Measurements from ENCODE around the gene PTPRN2. TPM values are rescaled to one million over a fixed set of nuclear protein-coding genes. Genes with fewer than 3 reads are reported as not detected.

PTPRN2 gene
- total and polyA plus RNA-seq, 9 of the 15 experiments (the other 6 are each of a cell fraction or from before 2014, with no cell fraction given): not detected

GRCh38 chr7:157527686-157528085 is 1059.9 kb downstream of the PTPRN2 start (continued):
- no peak for TF ChIP-seq ZNF318 (IDR thresholded peaks at IDR 0.05; ENCODE audit: borderline replicate concordance in 1 of 2, low read depth in 1 of 2)
- no peak for TF ChIP-seq ZNF668 (CRISPR knock-in tag; IDR thresholded peaks at IDR 0.05)
- TF ChIP-seq ZNF780A (CRISPR knock-in tag; IDR thresholded peaks at IDR 0.05): no peak
